HEK293 (cell line): ENCODE data around the gene FRS2.

ENCODE experiments used
- GLIS2 ChIP-seq: fragments of 450-650 bp; formaldehyde crosslinking; IDR thresholded peaks from 2 replicates; pipeline ENCODE4 v1.5.1; 2016; ENCODE audit warnings: missing biosample characterization, missing genetic modification characterization
- ZNF146 ChIP-seq: fragments of 450-650 bp; formaldehyde crosslinking; IDR thresholded peaks from 2 replicates; pipeline ENCODE4 v1.5.1; 2016; ENCODE audit warnings: missing biosample characterization, missing genetic modification characterization
- ZNF169 ChIP-seq: fragments of 450-650 bp; formaldehyde crosslinking; IDR thresholded peaks from 2 replicates; pipeline ENCODE4 v1.5.1; 2016; ENCODE audit warnings: missing biosample characterization, missing genetic modification characterization
- ZNF24 ChIP-seq: fragments of 450-650 bp; formaldehyde crosslinking; IDR thresholded peaks from 2 replicates; pipeline ENCODE4 v1.5.1; 2016; ENCODE audit warnings: missing biosample characterization, missing genetic modification characterization
- TF ChIP-seq, protein P1 (sequence below): fragments of 450-650 bp; formaldehyde crosslinking; IDR thresholded peaks from 2 replicates; pipeline ENCODE4 v1.5.1; 2016; ENCODE audit warnings: missing biosample characterization, missing genetic modification characterization, low read depth
- TF ChIP-seq, protein P2 (sequence below): fragments of 450-650 bp; formaldehyde crosslinking; IDR thresholded peaks from 2 replicates; pipeline ENCODE4 v1.5.1; 2016; ENCODE audit warnings: missing biosample characterization, missing genetic modification characterization
- TF ChIP-seq, protein P3 (sequence below): fragments of 450-650 bp; formaldehyde crosslinking; IDR thresholded peaks from 2 replicates; pipeline ENCODE4 v1.5.1; 2017; ENCODE audit warnings: missing biosample characterization, missing genetic modification characterization
- TF ChIP-seq, protein P4 (sequence below): fragments of 450-650 bp; formaldehyde crosslinking; IDR thresholded peaks from 2 replicates; pipeline ENCODE4 v1.5.1; 2016; ENCODE audit warnings: missing biosample characterization, missing genetic modification characterization
- TF ChIP-seq, protein P5 (sequence below): sonication (generic); formaldehyde crosslinking; IDR thresholded peaks from 2 replicates; pipeline ENCODE4 v1.8.1; 2022; ENCODE audit warnings: mild to moderate bottlenecking, moderate library complexity, missing genetic modification reagents
- TF ChIP-seq, protein P6 (sequence below): fragments of 450-650 bp; formaldehyde crosslinking; IDR thresholded peaks from 2 replicates; pipeline ENCODE4 v1.5.1; 2016; ENCODE audit warnings: missing biosample characterization, missing genetic modification characterization

DNA sequence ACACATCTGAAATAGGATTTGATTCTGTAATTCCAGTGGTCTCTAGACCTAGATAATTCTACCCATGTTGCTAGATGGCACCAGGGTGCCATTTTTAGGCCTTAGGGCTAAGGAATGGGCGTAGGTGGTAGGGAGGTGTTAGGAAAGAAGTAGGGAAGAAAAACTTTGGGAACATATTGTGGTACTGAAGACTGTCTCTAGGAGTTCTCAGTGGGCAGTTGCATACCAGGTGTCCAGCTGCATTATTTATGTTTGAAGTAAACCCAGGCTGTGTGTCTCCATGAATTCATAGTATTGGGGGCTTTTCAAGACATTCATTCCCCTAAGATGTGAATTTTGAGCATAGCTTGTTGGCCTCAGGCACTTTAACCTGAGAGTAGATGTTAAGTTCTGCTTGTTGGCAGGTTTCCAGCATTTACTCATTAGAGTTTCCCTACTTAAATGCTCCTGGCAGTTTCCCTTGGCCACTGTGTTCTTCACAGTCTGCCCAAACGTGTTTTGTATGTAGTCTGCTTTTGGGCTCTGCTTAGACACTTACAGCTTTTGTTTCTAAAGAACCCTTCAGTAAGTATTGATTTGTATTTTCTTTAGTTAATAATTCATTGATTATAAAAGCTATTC is 83.5 kb downstream of the FRS2 start:
- TF ChIP-seq, protein P1, sequence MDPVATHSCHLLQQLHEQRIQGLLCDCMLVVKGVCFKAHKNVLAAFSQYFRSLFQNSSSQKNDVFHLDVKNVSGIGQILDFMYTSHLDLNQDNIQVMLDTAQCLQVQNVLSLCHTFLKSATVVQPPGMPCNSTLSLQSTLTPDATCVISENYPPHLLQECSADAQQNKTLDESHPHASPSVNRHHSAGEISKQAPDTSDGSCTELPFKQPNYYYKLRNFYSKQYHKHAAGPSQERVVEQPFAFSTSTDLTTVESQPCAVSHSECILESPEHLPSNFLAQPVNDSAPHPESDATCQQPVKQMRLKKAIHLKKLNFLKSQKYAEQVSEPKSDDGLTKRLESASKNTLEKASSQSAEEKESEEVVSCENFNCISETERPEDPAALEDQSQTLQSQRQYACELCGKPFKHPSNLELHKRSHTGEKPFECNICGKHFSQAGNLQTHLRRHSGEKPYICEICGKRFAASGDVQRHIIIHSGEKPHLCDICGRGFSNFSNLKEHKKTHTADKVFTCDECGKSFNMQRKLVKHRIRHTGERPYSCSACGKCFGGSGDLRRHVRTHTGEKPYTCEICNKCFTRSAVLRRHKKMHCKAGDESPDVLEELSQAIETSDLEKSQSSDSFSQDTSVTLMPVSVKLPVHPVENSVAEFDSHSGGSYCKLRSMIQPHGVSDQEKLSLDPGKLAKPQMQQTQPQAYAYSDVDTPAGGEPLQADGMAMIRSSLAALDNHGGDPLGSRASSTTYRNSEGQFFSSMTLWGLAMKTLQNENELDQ (tag by site-specific recombination), result no peak
- no peak for TF ChIP-seq GLIS2 (tag by site-specific recombination)
- TF ChIP-seq, protein P2, sequence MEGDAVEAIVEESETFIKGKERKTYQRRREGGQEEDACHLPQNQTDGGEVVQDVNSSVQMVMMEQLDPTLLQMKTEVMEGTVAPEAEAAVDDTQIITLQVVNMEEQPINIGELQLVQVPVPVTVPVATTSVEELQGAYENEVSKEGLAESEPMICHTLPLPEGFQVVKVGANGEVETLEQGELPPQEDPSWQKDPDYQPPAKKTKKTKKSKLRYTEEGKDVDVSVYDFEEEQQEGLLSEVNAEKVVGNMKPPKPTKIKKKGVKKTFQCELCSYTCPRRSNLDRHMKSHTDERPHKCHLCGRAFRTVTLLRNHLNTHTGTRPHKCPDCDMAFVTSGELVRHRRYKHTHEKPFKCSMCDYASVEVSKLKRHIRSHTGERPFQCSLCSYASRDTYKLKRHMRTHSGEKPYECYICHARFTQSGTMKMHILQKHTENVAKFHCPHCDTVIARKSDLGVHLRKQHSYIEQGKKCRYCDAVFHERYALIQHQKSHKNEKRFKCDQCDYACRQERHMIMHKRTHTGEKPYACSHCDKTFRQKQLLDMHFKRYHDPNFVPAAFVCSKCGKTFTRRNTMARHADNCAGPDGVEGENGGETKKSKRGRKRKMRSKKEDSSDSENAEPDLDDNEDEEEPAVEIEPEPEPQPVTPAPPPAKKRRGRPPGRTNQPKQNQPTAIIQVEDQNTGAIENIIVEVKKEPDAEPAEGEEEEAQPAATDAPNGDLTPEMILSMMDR (tag by site-specific recombination), result no peak
- TF ChIP-seq, protein P3, sequence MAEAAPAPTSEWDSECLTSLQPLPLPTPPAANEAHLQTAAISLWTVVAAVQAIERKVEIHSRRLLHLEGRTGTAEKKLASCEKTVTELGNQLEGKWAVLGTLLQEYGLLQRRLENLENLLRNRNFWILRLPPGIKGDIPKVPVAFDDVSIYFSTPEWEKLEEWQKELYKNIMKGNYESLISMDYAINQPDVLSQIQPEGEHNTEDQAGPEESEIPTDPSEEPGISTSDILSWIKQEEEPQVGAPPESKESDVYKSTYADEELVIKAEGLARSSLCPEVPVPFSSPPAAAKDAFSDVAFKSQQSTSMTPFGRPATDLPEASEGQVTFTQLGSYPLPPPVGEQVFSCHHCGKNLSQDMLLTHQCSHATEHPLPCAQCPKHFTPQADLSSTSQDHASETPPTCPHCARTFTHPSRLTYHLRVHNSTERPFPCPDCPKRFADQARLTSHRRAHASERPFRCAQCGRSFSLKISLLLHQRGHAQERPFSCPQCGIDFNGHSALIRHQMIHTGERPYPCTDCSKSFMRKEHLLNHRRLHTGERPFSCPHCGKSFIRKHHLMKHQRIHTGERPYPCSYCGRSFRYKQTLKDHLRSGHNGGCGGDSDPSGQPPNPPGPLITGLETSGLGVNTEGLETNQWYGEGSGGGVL (tag by site-specific recombination), result no peak
- no peak for TF ChIP-seq ZNF146 (tag by site-specific recombination)
- no peak for TF ChIP-seq ZNF24
- TF ChIP-seq, protein P4, sequence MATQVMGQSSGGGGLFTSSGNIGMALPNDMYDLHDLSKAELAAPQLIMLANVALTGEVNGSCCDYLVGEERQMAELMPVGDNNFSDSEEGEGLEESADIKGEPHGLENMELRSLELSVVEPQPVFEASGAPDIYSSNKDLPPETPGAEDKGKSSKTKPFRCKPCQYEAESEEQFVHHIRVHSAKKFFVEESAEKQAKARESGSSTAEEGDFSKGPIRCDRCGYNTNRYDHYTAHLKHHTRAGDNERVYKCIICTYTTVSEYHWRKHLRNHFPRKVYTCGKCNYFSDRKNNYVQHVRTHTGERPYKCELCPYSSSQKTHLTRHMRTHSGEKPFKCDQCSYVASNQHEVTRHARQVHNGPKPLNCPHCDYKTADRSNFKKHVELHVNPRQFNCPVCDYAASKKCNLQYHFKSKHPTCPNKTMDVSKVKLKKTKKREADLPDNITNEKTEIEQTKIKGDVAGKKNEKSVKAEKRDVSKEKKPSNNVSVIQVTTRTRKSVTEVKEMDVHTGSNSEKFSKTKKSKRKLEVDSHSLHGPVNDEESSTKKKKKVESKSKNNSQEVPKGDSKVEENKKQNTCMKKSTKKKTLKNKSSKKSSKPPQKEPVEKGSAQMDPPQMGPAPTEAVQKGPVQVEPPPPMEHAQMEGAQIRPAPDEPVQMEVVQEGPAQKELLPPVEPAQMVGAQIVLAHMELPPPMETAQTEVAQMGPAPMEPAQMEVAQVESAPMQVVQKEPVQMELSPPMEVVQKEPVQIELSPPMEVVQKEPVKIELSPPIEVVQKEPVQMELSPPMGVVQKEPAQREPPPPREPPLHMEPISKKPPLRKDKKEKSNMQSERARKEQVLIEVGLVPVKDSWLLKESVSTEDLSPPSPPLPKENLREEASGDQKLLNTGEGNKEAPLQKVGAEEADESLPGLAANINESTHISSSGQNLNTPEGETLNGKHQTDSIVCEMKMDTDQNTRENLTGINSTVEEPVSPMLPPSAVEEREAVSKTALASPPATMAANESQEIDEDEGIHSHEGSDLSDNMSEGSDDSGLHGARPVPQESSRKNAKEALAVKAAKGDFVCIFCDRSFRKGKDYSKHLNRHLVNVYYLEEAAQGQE (tag by site-specific recombination), result no peak
- TF ChIP-seq, protein P5, sequence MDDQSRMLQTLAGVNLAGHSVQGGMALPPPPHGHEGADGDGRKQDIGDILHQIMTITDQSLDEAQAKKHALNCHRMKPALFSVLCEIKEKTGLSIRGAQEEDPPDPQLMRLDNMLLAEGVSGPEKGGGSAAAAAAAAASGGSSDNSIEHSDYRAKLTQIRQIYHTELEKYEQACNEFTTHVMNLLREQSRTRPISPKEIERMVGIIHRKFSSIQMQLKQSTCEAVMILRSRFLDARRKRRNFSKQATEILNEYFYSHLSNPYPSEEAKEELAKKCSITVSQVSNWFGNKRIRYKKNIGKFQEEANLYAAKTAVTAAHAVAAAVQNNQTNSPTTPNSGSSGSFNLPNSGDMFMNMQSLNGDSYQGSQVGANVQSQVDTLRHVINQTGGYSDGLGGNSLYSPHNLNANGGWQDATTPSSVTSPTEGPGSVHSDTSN, result no peak
- TF ChIP-seq, protein P6, sequence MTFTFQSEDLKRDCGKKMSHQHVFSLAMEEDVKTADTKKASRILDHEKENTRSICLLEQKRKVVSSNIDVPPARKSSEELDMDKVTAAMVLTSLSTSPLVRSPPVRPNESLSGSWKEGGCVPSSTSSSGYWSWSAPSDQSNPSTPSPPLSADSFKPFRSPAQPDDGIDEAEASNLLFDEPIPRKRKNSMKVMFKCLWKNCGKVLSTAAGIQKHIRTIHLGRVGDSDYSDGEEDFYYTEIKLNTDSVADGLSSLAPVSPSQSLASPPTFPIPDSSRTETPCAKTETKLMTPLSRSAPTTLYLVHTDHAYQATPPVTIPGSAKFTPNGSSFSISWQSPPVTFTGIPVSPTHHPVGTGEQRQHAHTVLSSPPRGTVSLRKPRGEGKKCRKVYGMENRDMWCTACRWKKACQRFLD, result no peak
- no peak for TF ChIP-seq ZNF169
